GM12878 (cell line): ENCODE data around the gene KASH5. TPM values are rescaled to one million over a fixed set of nuclear protein-coding genes. Genes with fewer than 3 reads are reported as not detected.
A peak's percentile ranks its signal among the peaks of the same experiment; 100 is the strongest.

Experiments
- ATF2 ChIP-seq: IDR thresholded peaks from 2 replicates; pipeline ENCODE4 v1.6.1; 2012; ENCODE audit warnings: low read length, inconsistent platforms
- ATF7 ChIP-seq: fragments of 450-650 bp; IDR thresholded peaks from 2 replicates; pipeline ENCODE4 v1.6.1; 2016; ENCODE audit warnings: low read depth, mild to moderate bottlenecking
- CHD2 ChIP-seq: IDR thresholded peaks from 2 replicates; pipeline ENCODE4 v1.6.1; 2011; ENCODE audit warnings: low read depth, low read length, improper control_type of control experiment, borderline replicate concordance
- CREB1 ChIP-seq: IDR thresholded peaks from 2 replicates; pipeline ENCODE4 v1.6.1; 2012; ENCODE audit warnings: low read depth, mild to moderate bottlenecking, inconsistent platforms
- CREM ChIP-seq: IDR thresholded peaks from 2 replicates; pipeline ENCODE4 v1.6.1; 2014; ENCODE audit warnings: antibody characterized with exemption, low read depth
- EED ChIP-seq: sonication (generic); IDR thresholded peaks from 2 replicates; pipeline ENCODE4 v1.6.1; 2016; ENCODE audit warnings: antibody characterized with exemption, low read depth
- EGR1 ChIP-seq, 2 experiments: IDR thresholded peaks; 1 replicate in 1 of 2; 2 replicates in 1 of 2; pipeline ENCODE4 v1.6.1; 2011 to 2012; ENCODE audit warnings: low read depth in 2 of 2, low read length in 2 of 2, borderline replicate concordance in 1 of 2, mild to moderate bottlenecking in 1 of 2, moderate library complexity in 1 of 2
- EP300 ChIP-seq, 2 experiments: fragments of 150-350 bp in 1 of 2; IDR thresholded peaks; 2 replicates each; pipeline ENCODE4 v1.6.1; 2011 to 2012; ENCODE audit warnings: low read depth in 2 of 2, low read length in 2 of 2, borderline replicate concordance in 1 of 2, improper control_type of control experiment in 1 of 2, inconsistent platforms in 1 of 2; ENCODE audit not compliant: control insufficient read depth in 1 of 2
- FOXM1 ChIP-seq: IDR thresholded peaks from 2 replicates; pipeline ENCODE4 v1.6.1; 2012; ENCODE audit warnings: low read depth, mild to moderate bottlenecking, inconsistent platforms, low read length, moderate library complexity
- IKZF2 ChIP-seq, 2 experiments: fragments of 450-650 bp; IDR thresholded peaks; 2 replicates each; pipeline ENCODE4 v1.6.1; 2017; ENCODE audit warnings: mild to moderate bottlenecking in 2 of 2, moderate library complexity in 2 of 2
- MEF2B ChIP-seq: fragments of 450-650 bp; IDR thresholded peaks from 2 replicates; pipeline ENCODE4 v1.6.1; 2018; ENCODE audit warnings: mild to moderate bottlenecking, moderate library complexity; ENCODE audit not compliant: partially characterized antibody, poor library complexity, severe bottlenecking
- MTA3 ChIP-seq: IDR thresholded peaks from 2 replicates; pipeline ENCODE4 v1.6.1; 2012; ENCODE audit warnings: low read length, inconsistent platforms, borderline replicate concordance
- RBBP5 ChIP-seq: fragments of 200-600 bp; sonication (generic); conservative IDR thresholded peaks from 2 replicates; pipeline ENCODE4 v1.6.1; 2016
- RCOR1 ChIP-seq: conservative IDR thresholded peaks from 2 replicates; pipeline ENCODE4 v1.6.1; 2012; ENCODE audit warnings: low read depth, low read length, improper control_type of control experiment
- RUNX3 ChIP-seq: IDR thresholded peaks from 2 replicates; pipeline ENCODE4 v1.6.1; 2012; ENCODE audit warnings: low read length, inconsistent platforms
- SIN3A ChIP-seq: IDR thresholded peaks from 2 replicates; pipeline ENCODE4 v1.6.1; 2012; ENCODE audit warnings: low read depth, low read length, improper control_type of control experiment
- SMAD1 ChIP-seq: fragments of 450-650 bp; IDR thresholded peaks from 2 replicates; pipeline ENCODE4 v1.6.1; 2018; ENCODE audit warnings: mild to moderate bottlenecking, low read depth; ENCODE audit not compliant: partially characterized antibody
- SMARCA5 ChIP-seq: fragments of 450-650 bp; IDR thresholded peaks from 2 replicates; pipeline ENCODE4 v1.6.1; 2017; ENCODE audit warnings: mild to moderate bottlenecking
- SPI1 ChIP-seq: IDR thresholded peaks from 2 replicates; pipeline ENCODE4 v1.6.1; 2011; ENCODE audit warnings: low read depth, mild to moderate bottlenecking, low read length, moderate library complexity, borderline replicate concordance; ENCODE audit not compliant: insufficient read depth
- SRF ChIP-seq, 2 experiments: IDR thresholded peaks; 2 replicates each; pipeline ENCODE4 v1.6.1; 2011; ENCODE audit warnings: low read depth in 2 of 2, low read length in 2 of 2, mild to moderate bottlenecking in 1 of 2, moderate library complexity in 1 of 2
- SUZ12 ChIP-seq: fragments of 200-600 bp; sonication (generic); IDR thresholded peaks from one replicate; pipeline ENCODE4 v1.6.1; 2018; ENCODE audit warnings: antibody characterized with exemption, mild to moderate bottlenecking; ENCODE audit not compliant: unreplicated experiment
- TCF3 ChIP-seq: IDR thresholded peaks from 2 replicates; pipeline ENCODE4 v1.6.1; 2012; ENCODE audit warnings: low read depth, mild to moderate bottlenecking, low read length, borderline replicate concordance; ENCODE audit not compliant: insufficient read depth
- ZBED1 ChIP-seq: IDR thresholded peaks from 2 replicates; pipeline ENCODE4 v1.6.1; 2016; ENCODE audit warnings: borderline replicate concordance
- ZBTB11 ChIP-seq: fragments of 450-650 bp; formaldehyde crosslinking; IDR thresholded peaks from 2 replicates; pipeline ENCODE4 v1.5.0; 2022; ENCODE audit warnings: mild to moderate bottlenecking, missing genetic modification characterization
- ZNF384 ChIP-seq: IDR thresholded peaks from 2 replicates; pipeline ENCODE4 v1.6.1; 2012; ENCODE audit warnings: low read depth, mild to moderate bottlenecking, low read length, improper control_type of control experiment, borderline replicate concordance
- ZSCAN29 ChIP-seq: fragments of 450-650 bp; IDR thresholded peaks from 2 replicates; pipeline ENCODE4 v1.6.1; 2017; ENCODE audit warnings: mild to moderate bottlenecking, moderate library complexity
- polyA plus RNA-seq, 11 experiments: library from polyadenylated mRNA; depleted of rRNA in 4 of 11; unstranded in 6 of 11; stranded (reverse) in 5 of 11; fragments of >200 nt; fragmentation: Nextera tagmentation in 4 of 11; fragmentation: Illumina TruSeq in 1 of 11; extraction: Ambion mirVana in 4 of 11; extraction: Trizol in 1 of 11; gene quantifications; 1 replicate in 1 of 11; 2 replicates in 10 of 11; pipeline versions ENCODE4 v1.2.1 to v1.2.3, GENCODE V29; 2011 to 2016; ENCODE audit warnings: inconsistent platforms in 2 of 11, missing spikeins in 2 of 11, low read depth in 1 of 11
- total RNA-seq, 4 experiments: library from RNA; depleted of rRNA in 3 of 4; stranded (reverse); fragments of >200 nt in 3 of 4; fragmentation: Illumina TruSeq in 1 of 4; extraction: Trizol in 1 of 4; gene quantifications; 2 replicates each; pipeline versions ENCODE4 v1.2.1 to v1.2.3, GENCODE V29; 2013 to 2021
- TF ChIP-seq, protein P1 (sequence below): IDR thresholded peaks from 2 replicates; pipeline ENCODE4 v1.6.1; 2011; ENCODE audit warnings: low read depth, low read length, improper control_type of control experiment, borderline replicate concordance

Gene KASH5
- total and polyA plus RNA-seq, 10 of the 15 experiments (the other 5 are each of a cell fraction or from before 2014, with no cell fraction given), result 0.03 to 0.06 (median 0.05) TPM; not detected in 7

DNA sequence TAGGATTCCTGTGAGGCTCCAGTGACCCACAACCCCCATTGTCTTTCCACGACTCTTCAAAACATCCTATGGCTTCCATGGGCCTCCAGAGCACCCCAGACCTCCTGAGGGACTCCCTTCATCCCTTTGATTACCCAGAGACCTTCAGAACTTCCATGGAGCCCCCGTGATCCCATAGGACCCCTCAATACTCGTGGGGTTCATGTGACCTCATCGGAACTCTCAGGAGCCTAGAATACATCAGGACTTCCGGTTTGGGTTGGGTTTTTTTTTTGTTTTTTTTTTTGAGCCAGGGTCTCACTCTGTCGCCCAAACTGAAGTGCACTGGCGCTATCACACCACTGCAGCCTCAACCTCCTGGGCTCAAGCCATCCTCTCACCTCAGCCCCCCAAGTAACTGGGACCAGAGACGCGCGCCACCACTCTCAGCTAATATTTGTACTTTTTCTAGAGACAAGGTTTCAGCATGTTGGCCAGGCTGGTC lies 65.8 kb downstream of the KASH5 start (continued):
- TF ChIP-seq ZSCAN29 (no peak), CREM (0 out of 2 replicates have a peak, but pooled peaks have one; percentile 18), IKZF2 (IDR thresholded peaks at IDR 0.05) (peak; percentile 61 to 69; a peak in 1 of 4 replicates), SIN3A (no peak), ATF7 (peak; percentile 80), EED (peak; percentile 60; the same call in 1 of the 2 replicates), RUNX3 (no peak), ZBTB11 (no peak), MTA3 (0 out of 2 replicates have a peak, but pooled peaks have one; percentile 35), TCF3 (no peak), CREB1 (no peak), SMAD1 (peak; percentile 25), RBBP5 (no peak), SPI1 (no peak), CHD2 (no peak), RCOR1 (no peak), SRF (IDR thresholded peaks at IDR 0.05; ENCODE audit: low read depth in 2 of 2, low read length in 2 of 2) (no peak), FOXM1 (no peak), SUZ12 (no peak), MEF2B (peak; percentile 57), ZNF384 (peak; percentile 81), EP300 (IDR thresholded peaks at IDR 0.05; ENCODE audit: borderline replicate concordance in 1 of 2, control insufficient read depth in 1 of 2, low read depth in 2 of 2, low read length in 2 of 2) (no peak), EGR1 (IDR thresholded peaks at IDR 0.05; ENCODE audit: borderline replicate concordance in 1 of 2, low read depth in 2 of 2, low read length in 2 of 2) (no peak), SMARCA5 (0 out of 2 replicates have a peak, but pooled peaks have one; percentile 6), ATF2 (0 out of 2 replicates have a peak, but pooled peaks have one; percentile 45), ZBED1 (no peak)
- TF ChIP-seq, protein P1, sequence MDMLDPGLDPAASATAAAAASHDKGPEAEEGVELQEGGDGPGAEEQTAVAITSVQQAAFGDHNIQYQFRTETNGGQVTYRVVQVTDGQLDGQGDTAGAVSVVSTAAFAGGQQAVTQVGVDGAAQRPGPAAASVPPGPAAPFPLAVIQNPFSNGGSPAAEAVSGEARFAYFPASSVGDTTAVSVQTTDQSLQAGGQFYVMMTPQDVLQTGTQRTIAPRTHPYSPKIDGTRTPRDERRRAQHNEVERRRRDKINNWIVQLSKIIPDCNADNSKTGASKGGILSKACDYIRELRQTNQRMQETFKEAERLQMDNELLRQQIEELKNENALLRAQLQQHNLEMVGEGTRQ, result no peak
